ENCODE measurements around the gene PDZRN3.

The PDZRN3 gene

GRCh38 chr3:73609655-73610054 lies 15.1 kb downstream of the PDZRN3 start:
- H3K27me3 Mint-ChIP-seq, result no peaks in the 10 kb centered on the region

GRCh38 chr3:73609315-73609641 lies 15.5 kb downstream of the PDZRN3 start:
- Mint-ChIP-seq H3K4me3 (no peak overlapping the region), H3K4me1 (no peaks in the 10 kb centered on the region), H3K27me3 (no peaks in the 10 kb centered on the region), H3K36me3 (ENCODE audit: low read depth) (no peaks in the 10 kb centered on the region), H3K9me3 (no peaks in the 10 kb centered on the region), H3K27ac (no peak overlapping the region)
- ATAC-seq (no peak), DNase-seq (no peak)

More at GRCh38 chr3:73609655-73610054, 15.1 kb downstream of the PDZRN3 start:
- DNase-seq (no peak), ATAC-seq (no peak)
- no peaks in the 10 kb centered on the region for H3K9me3 Mint-ChIP-seq
- H3K36me3 Mint-ChIP-seq (ENCODE audit: low read depth), result no peaks in the 10 kb centered on the region
- no peaks in the 10 kb centered on the region for H3K4me1 Mint-ChIP-seq
- no peak overlapping the region for H3K4me3 Mint-ChIP-seq
- H3K27ac Mint-ChIP-seq, result no peak overlapping the region

GRCh38 chr3:73608456-73609314 lies 16.1 kb downstream of the PDZRN3 start:
- no peaks in the 10 kb centered on the region for H3K9me3 Mint-ChIP-seq
- no peaks in the 10 kb centered on the region for H3K27me3 Mint-ChIP-seq
- H3K36me3 Mint-ChIP-seq (ENCODE audit: low read depth), result no peaks in the 10 kb centered on the region
- DNase-seq, result no peak
- no peak overlapping the region for H3K27ac Mint-ChIP-seq
- no peaks in the 10 kb centered on the region for H3K4me1 Mint-ChIP-seq
- no peak overlapping the region for H3K4me3 Mint-ChIP-seq
- ATAC-seq, result no peak

- Mint-ChIP-seq H3K4me3 (no peak overlapping the region), H3K9me3 (no peaks in the 10 kb centered on the region), H3K27ac (no peak overlapping the region), H3K4me1 (no peaks in the 10 kb centered on the region), H3K27me3 (no peaks in the 10 kb centered on the region), H3K36me3 (ENCODE audit: low read depth) (no peaks in the 10 kb centered on the region)
- no peak for DNase-seq
- no peak for ATAC-seq
These were observed 18.9 kb downstream of the PDZRN3 start for GRCh38 chr3:73605861-73606260.

GRCh38 chr3:73605412-73605811 lies 19.3 kb downstream of the PDZRN3 start:
- Mint-ChIP-seq H3K27me3 (no peaks in the 10 kb centered on the region), H3K4me3 (no peak overlapping the region), H3K36me3 (ENCODE audit: low read depth) (no peaks in the 10 kb centered on the region), H3K27ac (no peak overlapping the region), H3K4me1 (no peaks in the 10 kb centered on the region), H3K9me3 (no peaks in the 10 kb centered on the region)
- DNase-seq, result no peak
- no peak for ATAC-seq

GRCh38 chr3:73604451-73604850 lies 20.3 kb downstream of the PDZRN3 start:
- Mint-ChIP-seq H3K27me3 (no peaks in the 10 kb centered on the region), H3K27ac (no peak overlapping the region), H3K4me1 (no peaks in the 10 kb centered on the region), H3K4me3 (no peak overlapping the region), H3K9me3 (peaks cover 4% of the 10 kb centered on the region), H3K36me3 (ENCODE audit: low read depth) (no peaks in the 10 kb centered on the region)
- ATAC-seq, result no peak
- DNase-seq, result no peak

- DNase-seq (no peak), ATAC-seq (no peak)
- Mint-ChIP-seq H3K36me3 (ENCODE audit: low read depth) (no peaks in the 10 kb centered on the region), H3K4me3 (no peak overlapping the region), H3K27ac (no peak overlapping the region), H3K27me3 (no peaks in the 10 kb centered on the region), H3K9me3 (peaks cover 4% of the 10 kb centered on the region), H3K4me1 (no peaks in the 10 kb centered on the region)
These were observed 21.0 kb downstream of the PDZRN3 start for GRCh38 chr3:73603762-73604171.

GRCh38 chr3:73602170-73602569 lies 22.6 kb downstream of the PDZRN3 start:
- no peak overlapping the region for H3K4me3 Mint-ChIP-seq
- ATAC-seq (no peak), DNase-seq (no peak)
- no peaks in the 10 kb centered on the region for H3K27me3 Mint-ChIP-seq
- H3K4me1 Mint-ChIP-seq, result no peaks in the 10 kb centered on the region
- no peak overlapping the region for H3K27ac Mint-ChIP-seq
- H3K9me3 Mint-ChIP-seq, result peaks cover 4% of the 10 kb centered on the region
- no peaks in the 10 kb centered on the region for H3K36me3 Mint-ChIP-seq (ENCODE audit: low read depth)

GRCh38 chr3:73601481-73601880 lies 23.3 kb downstream of the PDZRN3 start:
- Mint-ChIP-seq H3K4me3 (no peak overlapping the region), H3K9me3 (peaks cover 4% of the 10 kb centered on the region), H3K27ac (no peak overlapping the region), H3K27me3 (no peaks in the 10 kb centered on the region), H3K36me3 (ENCODE audit: low read depth) (no peaks in the 10 kb centered on the region), H3K4me1 (no peaks in the 10 kb centered on the region)
- DNase-seq, result no peak
- no peak for ATAC-seq

- no peaks in the 10 kb centered on the region for H3K4me1 Mint-ChIP-seq
- no peaks in the 10 kb centered on the region for H3K36me3 Mint-ChIP-seq (ENCODE audit: low read depth)
- H3K27me3 Mint-ChIP-seq, result no peaks in the 10 kb centered on the region
- peaks cover 4% of the 10 kb centered on the region for H3K9me3 Mint-ChIP-seq
- no peak overlapping the region for H3K27ac Mint-ChIP-seq
- ATAC-seq (no peak), DNase-seq (no peak)
- no peak overlapping the region for H3K4me3 Mint-ChIP-seq
These were observed 23.7 kb downstream of the PDZRN3 start for GRCh38 chr3:73601011-73601410.

GRCh38 chr3:73600293-73600938 lies 24.3 kb downstream of the PDZRN3 start:
- no peak overlapping the region for H3K27ac Mint-ChIP-seq
- H3K4me1 Mint-ChIP-seq, result no peaks in the 10 kb centered on the region
- no peak overlapping the region for H3K4me3 Mint-ChIP-seq
- H3K27me3 Mint-ChIP-seq, result no peaks in the 10 kb centered on the region
- ATAC-seq (no peak), DNase-seq (no peak)
- H3K36me3 Mint-ChIP-seq (ENCODE audit: low read depth), result no peaks in the 10 kb centered on the region
- peaks cover 4% of the 10 kb centered on the region for H3K9me3 Mint-ChIP-seq

- H3K9me3 Mint-ChIP-seq, result peaks cover 4% of the 10 kb centered on the region
These were observed 25.1 kb downstream of the PDZRN3 start for GRCh38 chr3:73599605-73600004.

GRCh38 chr3:73597476-73597875 lies 27.3 kb downstream of the PDZRN3 start:
- peaks cover 4% of the 10 kb centered on the region for H3K9me3 Mint-ChIP-seq
- no peak for ATAC-seq
- DNase-seq, result no peak
- no peaks in the 10 kb centered on the region for H3K36me3 Mint-ChIP-seq (ENCODE audit: low read depth)
- peaks cover 3% of the 10 kb centered on the region for H3K27me3 Mint-ChIP-seq
- H3K4me1 Mint-ChIP-seq, result no peaks in the 10 kb centered on the region
- H3K27ac Mint-ChIP-seq, result no peak overlapping the region
- H3K4me3 Mint-ChIP-seq, result no peak overlapping the region

More at GRCh38 chr3:73599605-73600004, 25.1 kb downstream of the PDZRN3 start:
- DNase-seq, result no peak
- no peaks in the 10 kb centered on the region for H3K4me1 Mint-ChIP-seq
- H3K27ac Mint-ChIP-seq, result no peak overlapping the region
- no peak overlapping the region for H3K4me3 Mint-ChIP-seq
- ATAC-seq, result no peak
- no peaks in the 10 kb centered on the region for H3K36me3 Mint-ChIP-seq (ENCODE audit: low read depth)
- H3K27me3 Mint-ChIP-seq, result no peaks in the 10 kb centered on the region

GRCh38 chr3:73592154-73593144 lies 32.3 kb downstream of the PDZRN3 start:
- H3K4me1 Mint-ChIP-seq, result no peaks in the 10 kb centered on the region
- H3K36me3 Mint-ChIP-seq (ENCODE audit: low read depth), result no peaks in the 10 kb centered on the region
- DNase-seq, result no peak
- H3K4me3 Mint-ChIP-seq, result no peak overlapping the region
- peaks cover 6% of the 10 kb centered on the region for H3K27me3 Mint-ChIP-seq
- peaks cover 3% of the 10 kb centered on the region for H3K9me3 Mint-ChIP-seq
- H3K27ac Mint-ChIP-seq, result no peak overlapping the region
- no peak for ATAC-seq

All from activated naive CD8-positive, alpha-beta T cell treated with anti-CD3 and anti-CD28 coated beads, Interleukin-2, amount 50 U/mL, for 24 hours (primary cell).